Heart left ventricle (tissue), 13 donors: ENCODE measurements around the gene CHD8.

Experiments
- POLR2A ChIP-seq, 2 donors: fragments of 450-650 bp; IDR thresholded peaks; one replicate each; pipeline ENCODE4 v1.6.1; 2017; ENCODE audit warnings: antibody characterized with exemption in 2 of 2, mild to moderate bottlenecking in 2 of 2, moderate library complexity in 2 of 2
- TF ChIP-seq, protein P1 (sequence below), 12 donors: fragments of 200-600 bp; sonication (generic) in 4 of 12; IDR thresholded peaks; one replicate each; pipeline versions ENCODE4 v1.5.0 to v1.8.0; 2018 to 2022; ENCODE audit warnings: antibody characterized with exemption in 12 of 12, mild to moderate bottlenecking in 5 of 12
- donor health status: ischemic (EF 13 %, LVEDD 7.1; RV severe dilation, severe dysfunction).
- donor health status: DM: no; HTN: yes; CAD: no.
- donor health status: DM: no; HTN: no; CAD: no.
- donor health status: ischemic (EF 25% LVEDD 6.9; RV normal size, moderate dysfunction).
- donor health status: ischemic (EF 25% LVEDD 5.7; RV mildly dilated, moderate dysfunction).
- donor health status: ischemic (EF 35%, LVEDD 5.7; RV mildly dilated, moderate dysfunction).
- donor health status: nonischemic (EF 11% LVEDD 7.7; RV severe dilation, severe dysfunction).
- donor health status: DM: yes; HTN: yes; CAD: no.
- donor health status: PGD.
- donor health status: ischemic (EF 29% LVEDD 5.4; RV normal size, mild dysfunction).
- donor health status: nonischemic (EF 23%, LVEDD 6.1; RV moderate dilation, normal function).

DNA sequence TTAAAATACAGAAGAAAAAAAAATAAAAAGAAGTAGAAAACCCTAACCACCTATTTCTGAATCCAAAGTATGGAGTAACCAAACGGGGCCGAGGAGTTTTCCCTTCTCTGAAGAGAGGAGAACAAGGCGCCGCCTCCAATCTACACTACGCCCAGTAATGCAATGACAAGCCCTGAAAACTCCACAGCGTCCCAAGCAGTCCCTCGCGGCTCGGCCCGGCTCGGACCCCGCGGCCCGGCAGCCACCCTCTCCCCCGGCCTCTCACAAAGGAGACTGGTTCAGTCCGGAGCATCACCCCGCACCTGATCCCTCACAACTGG, 371 bp downstream of the CHD8 start:
- TF ChIP-seq, protein P1, sequence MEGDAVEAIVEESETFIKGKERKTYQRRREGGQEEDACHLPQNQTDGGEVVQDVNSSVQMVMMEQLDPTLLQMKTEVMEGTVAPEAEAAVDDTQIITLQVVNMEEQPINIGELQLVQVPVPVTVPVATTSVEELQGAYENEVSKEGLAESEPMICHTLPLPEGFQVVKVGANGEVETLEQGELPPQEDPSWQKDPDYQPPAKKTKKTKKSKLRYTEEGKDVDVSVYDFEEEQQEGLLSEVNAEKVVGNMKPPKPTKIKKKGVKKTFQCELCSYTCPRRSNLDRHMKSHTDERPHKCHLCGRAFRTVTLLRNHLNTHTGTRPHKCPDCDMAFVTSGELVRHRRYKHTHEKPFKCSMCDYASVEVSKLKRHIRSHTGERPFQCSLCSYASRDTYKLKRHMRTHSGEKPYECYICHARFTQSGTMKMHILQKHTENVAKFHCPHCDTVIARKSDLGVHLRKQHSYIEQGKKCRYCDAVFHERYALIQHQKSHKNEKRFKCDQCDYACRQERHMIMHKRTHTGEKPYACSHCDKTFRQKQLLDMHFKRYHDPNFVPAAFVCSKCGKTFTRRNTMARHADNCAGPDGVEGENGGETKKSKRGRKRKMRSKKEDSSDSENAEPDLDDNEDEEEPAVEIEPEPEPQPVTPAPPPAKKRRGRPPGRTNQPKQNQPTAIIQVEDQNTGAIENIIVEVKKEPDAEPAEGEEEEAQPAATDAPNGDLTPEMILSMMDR (IDR thresholded peaks at IDR 0.05), result no peak
- TF ChIP-seq POLR2A (IDR thresholded peaks at IDR 0.05), result no peak
